A673 (cell line): ENCODE data around the gene SLC30A4. TPM values are rescaled to one million over a fixed set of nuclear protein-coding genes. Genes with fewer than 3 reads are reported as not detected.

Experiments used
- BruUV-seq: library from RNA; stranded (reverse); fragments of 400-500 nt; replicated peaks from 2 replicates; lab custom pipeline; 2021; lab: Mats Ljungman, UMichigan
- CTCF ChIA-PET: fragments of 300-600 bp; sonication (Branson Sonifier 250); formaldehyde crosslinking; loops from one replicate; lab custom pipeline; 2022; ENCODE audit warnings: antibody characterized with exemption; lab: Charles Lee
- POLR2A ChIA-PET: fragments of 300-600 bp; sonication (Branson Sonifier 250); formaldehyde crosslinking; loops from one replicate; lab custom pipeline; 2022; ENCODE audit warnings: antibody characterized with exemption; ENCODE audit not compliant: low non-redundant PET; lab: Charles Lee
- DNase-seq: peaks from one replicate; pipeline ENCODE4 v3.0.0-alpha.2; 2015; ENCODE audit warnings: low spot score
- H3K27ac ChIP-seq: fragments of 200-600 bp; sonication (generic); 2 replicates; pipeline ENCODE4 v1.5.1; 2016; ENCODE audit warnings: mixed run types, low read depth, mild to moderate bottlenecking, mixed read lengths, antibody characterized with exemption, low read length; ENCODE audit not compliant: poor library complexity, severe bottlenecking
- H3K27me3 ChIP-seq: fragments of 200-600 bp; sonication (generic); replicated peaks from 2 replicates; pipeline ENCODE4 v1.6.1; 2017; ENCODE audit warnings: mixed run types, low read depth, mild to moderate bottlenecking, mixed read lengths, antibody characterized with exemption, low read length; ENCODE audit not compliant: insufficient read depth, poor library complexity
- H3K36me3 ChIP-seq: fragments of 200-600 bp; sonication (generic); 2 replicates; pipeline ENCODE4 v1.6.1; 2016; ENCODE audit warnings: mixed run types, mild to moderate bottlenecking, mixed read lengths, antibody characterized with exemption, low read length; ENCODE audit not compliant: insufficient read depth, poor library complexity, severe bottlenecking
- H3K4me1 ChIP-seq: fragments of 200-600 bp; sonication (generic); 2 replicates; pipeline ENCODE4 v1.6.1; 2017; ENCODE audit warnings: mixed run types, mild to moderate bottlenecking, mixed read lengths, antibody characterized with exemption, low read length; ENCODE audit not compliant: insufficient read depth, poor library complexity, severe bottlenecking
- H3K4me3 ChIP-seq: fragments of 200-600 bp; sonication (generic); 2 replicates; pipeline ENCODE4 v1.5.1; 2016; ENCODE audit warnings: low read depth, mixed run types, mild to moderate bottlenecking, mixed read lengths, low read length; ENCODE audit not compliant: poor library complexity, severe bottlenecking
- H3K9me3 ChIP-seq: fragments of 200-600 bp; sonication (generic); 2 replicates; pipeline ENCODE4 v1.6.1; 2016; ENCODE audit warnings: mixed run types, low read depth, mild to moderate bottlenecking, mixed read lengths, antibody characterized with exemption, low read length; ENCODE audit not compliant: poor library complexity, severe bottlenecking
- CTCF ChIP-seq: fragments of 300-800, 200-600 bp; sonication (generic); conservative IDR thresholded peaks from 2 replicates; pipeline ENCODE4 v1.5.1; 2017; ENCODE audit warnings: low read depth, mild to moderate bottlenecking, antibody characterized with exemption, low read length, moderate library complexity, mixed read lengths
- EZH2 ChIP-seq: fragments of 200-600 bp; sonication (generic); IDR thresholded peaks from 2 replicates; pipeline ENCODE4 v1.6.1; 2017; ENCODE audit warnings: borderline replicate concordance, low read depth, mild to moderate bottlenecking, mixed read lengths, antibody characterized with exemption, low read length; ENCODE audit not compliant: poor library complexity, severe bottlenecking
- intact Hi-C: fragments of 100-400 bp; cut with micrococcal nuclease; formaldehyde crosslinking; loops from one replicate; pipeline ENCODE4 v1.10.0; 2022; ENCODE audit not compliant: unreplicated experiment
- total RNA-seq: library from RNA; stranded (reverse); gene quantifications from 2 replicates; pipeline ENCODE4 v1.2.3, GENCODE V29; 2021

Gene SLC30A4
- total RNA-seq, 1 experiment from 2014 or later = 1.1 TPM

GRCh38 chr15:45473068-45473467 lies 49.5 kb downstream of the SLC30A4 start:
- ChIA-PET CTCF (no interaction called here), POLR2A (no interaction called here)
- Histone ChIP-seq H3K27me3 (no peaks in the 10 kb centered on the region), H3K9me3 (no peaks in the 10 kb centered on the region), H3K36me3 (no peaks in the 10 kb centered on the region), H3K27ac (no peak overlapping the region), H3K4me3 (no peak overlapping the region), H3K4me1 (no peaks in the 10 kb centered on the region)
- TF ChIP-seq CTCF (no peak), EZH2 (no peak)
- DNase-seq = no peak
- intact Hi-C loops = no loop called here
- no TSS peak for BruUV-seq

- CTCF ChIA-PET = no interaction called here
- H3K27me3 ChIP-seq = no peaks in the 10 kb centered on the region
- no peaks in the 10 kb centered on the region for H3K4me1 ChIP-seq
- H3K27ac ChIP-seq = no peak overlapping the region
- BruUV-seq = no TSS peak
- no peaks in the 10 kb centered on the region for H3K36me3 ChIP-seq
- TF ChIP-seq CTCF = no peak
- TF ChIP-seq EZH2 = no peak
- POLR2A ChIA-PET = no interaction called here
- DNase-seq = no peak
- intact Hi-C loops = no loop called here
- H3K4me3 ChIP-seq = no peak overlapping the region
- no peaks in the 10 kb centered on the region for H3K9me3 ChIP-seq
Measured at GRCh38 chr15:45471151-45471550, 51.4 kb downstream of the SLC30A4 start.

DNA sequence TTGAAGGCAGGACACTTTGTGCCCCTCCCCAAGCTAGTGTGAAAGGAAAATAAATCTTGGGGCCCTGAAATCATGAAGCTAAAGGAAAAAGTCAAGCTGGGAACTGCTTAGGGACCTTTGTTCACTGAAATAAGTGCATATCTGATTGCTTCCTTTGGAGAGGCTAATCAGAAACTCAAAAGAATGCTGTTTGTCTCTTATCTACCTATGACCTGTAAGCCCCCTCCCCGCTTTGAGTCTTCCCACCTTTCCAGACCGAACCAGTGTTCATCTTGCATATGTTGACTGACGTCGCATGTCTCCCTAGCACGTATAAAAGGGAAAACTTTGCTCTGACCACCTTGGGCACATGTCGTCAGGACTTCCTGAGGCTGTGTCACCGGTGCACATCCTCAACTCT lies 53.1 kb downstream of the SLC30A4 start:
- intact Hi-C loops = no loop called here
- Histone ChIP-seq H3K9me3 (no peaks in the 10 kb centered on the region), H3K36me3 (no peaks in the 10 kb centered on the region), H3K27me3 (no peaks in the 10 kb centered on the region), H3K4me3 (no peak overlapping the region), H3K4me1 (no peaks in the 10 kb centered on the region), H3K27ac (no peak overlapping the region)
- POLR2A ChIA-PET = no interaction called here
- TF ChIP-seq EZH2 (no peak), CTCF (no peak)
- CTCF ChIA-PET = no interaction called here
- BruUV-seq = no TSS peak
- DNase-seq = no peak
